Measurements from ENCODE around the gene SLC26A6.

The SLC26A6 gene

DNA sequence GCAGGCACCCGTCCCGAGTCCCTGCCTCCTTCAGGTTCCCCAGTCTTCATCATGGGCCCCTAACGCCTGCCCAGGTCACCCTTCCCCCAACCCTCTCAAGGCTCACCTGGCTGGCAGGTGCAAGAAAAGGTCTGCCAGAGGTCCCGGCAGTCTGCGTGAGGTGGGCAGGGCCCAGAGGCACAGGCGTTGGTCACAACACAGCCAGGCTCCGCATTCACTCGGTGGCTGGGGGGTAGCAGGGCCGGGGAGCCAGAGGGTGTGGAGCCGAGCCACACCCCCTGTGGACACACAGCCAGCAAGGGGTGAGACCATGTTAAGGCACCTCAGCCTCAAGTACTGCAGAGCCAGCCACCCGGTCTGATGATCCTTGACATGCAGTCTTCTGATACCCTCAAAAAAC, 16.5 kb upstream of the SLC26A6 start:
- no peak for DNase-seq (ENCODE audit: low spot score)
- TF ChIP-seq, protein P1, sequence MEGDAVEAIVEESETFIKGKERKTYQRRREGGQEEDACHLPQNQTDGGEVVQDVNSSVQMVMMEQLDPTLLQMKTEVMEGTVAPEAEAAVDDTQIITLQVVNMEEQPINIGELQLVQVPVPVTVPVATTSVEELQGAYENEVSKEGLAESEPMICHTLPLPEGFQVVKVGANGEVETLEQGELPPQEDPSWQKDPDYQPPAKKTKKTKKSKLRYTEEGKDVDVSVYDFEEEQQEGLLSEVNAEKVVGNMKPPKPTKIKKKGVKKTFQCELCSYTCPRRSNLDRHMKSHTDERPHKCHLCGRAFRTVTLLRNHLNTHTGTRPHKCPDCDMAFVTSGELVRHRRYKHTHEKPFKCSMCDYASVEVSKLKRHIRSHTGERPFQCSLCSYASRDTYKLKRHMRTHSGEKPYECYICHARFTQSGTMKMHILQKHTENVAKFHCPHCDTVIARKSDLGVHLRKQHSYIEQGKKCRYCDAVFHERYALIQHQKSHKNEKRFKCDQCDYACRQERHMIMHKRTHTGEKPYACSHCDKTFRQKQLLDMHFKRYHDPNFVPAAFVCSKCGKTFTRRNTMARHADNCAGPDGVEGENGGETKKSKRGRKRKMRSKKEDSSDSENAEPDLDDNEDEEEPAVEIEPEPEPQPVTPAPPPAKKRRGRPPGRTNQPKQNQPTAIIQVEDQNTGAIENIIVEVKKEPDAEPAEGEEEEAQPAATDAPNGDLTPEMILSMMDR (IDR thresholded peaks at IDR 0.05), result no peak
- H3K27ac ChIP-seq, result no peak overlapping the region
- no peak overlapping the region for H3K4me3 ChIP-seq

- no peak for DNase-seq (ENCODE audit: low spot score)
- TF ChIP-seq, protein P1 (IDR thresholded peaks at IDR 0.05), result no peak
- H3K27ac ChIP-seq, result no peak overlapping the region
- H3K4me3 ChIP-seq, result no peak overlapping the region
Observed at GRCh38 chr3:48650723-48651122, 15.5 kb upstream of the SLC26A6 start.

DNA sequence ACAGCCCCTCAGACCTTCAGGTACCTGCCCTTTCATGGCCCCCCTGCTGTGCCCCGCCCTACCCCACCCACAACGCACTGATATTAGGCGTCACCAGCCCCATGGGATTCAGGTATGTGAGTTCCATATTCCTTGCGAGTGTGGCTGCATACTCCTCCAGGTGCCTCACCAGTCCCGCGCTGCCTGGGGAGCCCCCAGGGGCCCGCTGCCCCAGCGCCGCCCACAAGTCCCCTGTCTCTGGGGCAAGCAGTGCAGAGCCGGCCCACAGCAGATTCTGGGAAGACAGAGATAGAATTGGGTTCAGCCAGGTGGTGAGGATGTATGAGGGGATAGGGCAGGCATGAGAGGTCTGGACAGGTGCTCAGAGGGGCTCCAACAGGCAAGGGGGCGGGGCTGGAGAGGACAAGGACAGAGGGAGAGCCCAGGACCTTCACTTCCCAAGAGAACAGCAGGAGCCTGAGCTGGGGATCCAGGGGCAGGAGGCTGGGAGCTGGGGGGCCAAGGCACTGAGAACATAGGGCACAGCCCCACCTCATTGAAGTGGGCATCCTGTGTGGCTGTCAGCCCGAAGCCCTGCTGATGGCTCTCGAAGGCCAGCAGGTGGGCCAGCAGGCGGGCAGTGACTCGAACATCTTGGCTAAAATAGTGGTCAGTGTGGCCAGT, 13.1 kb upstream of the SLC26A6 start:
- Histone ChIP-seq H3K27ac (no peak overlapping the region), H3K4me3 (no peak overlapping the region)
- no peak for DNase-seq (ENCODE audit: low spot score)
- TF ChIP-seq, protein P1 (IDR thresholded peaks at IDR 0.05), result no peak

DNA sequence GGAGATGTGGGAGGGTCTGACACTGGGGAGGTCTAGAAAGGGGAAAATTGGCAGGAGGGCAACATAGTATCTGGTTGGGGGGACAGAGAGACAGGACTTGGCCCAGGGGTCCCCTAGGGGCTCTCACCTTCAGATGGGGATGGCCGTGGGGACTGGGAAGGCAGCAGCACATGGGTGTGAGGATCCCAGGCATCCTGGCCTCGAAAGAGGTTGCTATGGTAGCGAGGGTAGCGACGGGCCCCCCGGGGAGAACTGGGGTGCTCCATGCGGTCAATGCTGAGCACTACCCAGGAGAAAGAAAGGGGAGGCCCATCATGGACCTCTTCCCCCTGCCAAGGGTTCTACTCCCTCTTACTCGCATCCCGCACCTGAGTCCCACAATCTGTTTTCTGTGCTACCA, 12.5 kb upstream of the SLC26A6 start:
- DNase-seq (ENCODE audit: low spot score), result no peak
- H3K27ac ChIP-seq, result no peak overlapping the region

GRCh38 chr3:48644898-48645760, 9.9 kb upstream of the SLC26A6 start:
- Histone ChIP-seq H3K4me3 (no peak overlapping the region), H3K27ac (no peak overlapping the region)
- no peak for DNase-seq (ENCODE audit: low spot score)
- TF ChIP-seq, protein P1 (IDR thresholded peaks at IDR 0.05), result no peak

More for the DNA sequence above, 12.5 kb upstream of the SLC26A6 start:
- TF ChIP-seq, protein P1 (IDR thresholded peaks at IDR 0.05), result no peak
- H3K4me3 ChIP-seq, result no peak overlapping the region

GRCh38 chr3:48642605-48643004, 7.3 kb upstream of the SLC26A6 start:
- TF ChIP-seq, protein P1 (IDR thresholded peaks at IDR 0.05), result no peak
- no peak overlapping the region for H3K4me3 ChIP-seq
- DNase-seq (ENCODE audit: low spot score), result no peak

More at GRCh38 chr3:48642605-48643004, 7.3 kb upstream of the SLC26A6 start:
- no peak overlapping the region for H3K27ac ChIP-seq

Data from coronary artery (tissue), 2 donors.